Measurements from ENCODE around the gene STOX2.

STOX2 gene, protein sequence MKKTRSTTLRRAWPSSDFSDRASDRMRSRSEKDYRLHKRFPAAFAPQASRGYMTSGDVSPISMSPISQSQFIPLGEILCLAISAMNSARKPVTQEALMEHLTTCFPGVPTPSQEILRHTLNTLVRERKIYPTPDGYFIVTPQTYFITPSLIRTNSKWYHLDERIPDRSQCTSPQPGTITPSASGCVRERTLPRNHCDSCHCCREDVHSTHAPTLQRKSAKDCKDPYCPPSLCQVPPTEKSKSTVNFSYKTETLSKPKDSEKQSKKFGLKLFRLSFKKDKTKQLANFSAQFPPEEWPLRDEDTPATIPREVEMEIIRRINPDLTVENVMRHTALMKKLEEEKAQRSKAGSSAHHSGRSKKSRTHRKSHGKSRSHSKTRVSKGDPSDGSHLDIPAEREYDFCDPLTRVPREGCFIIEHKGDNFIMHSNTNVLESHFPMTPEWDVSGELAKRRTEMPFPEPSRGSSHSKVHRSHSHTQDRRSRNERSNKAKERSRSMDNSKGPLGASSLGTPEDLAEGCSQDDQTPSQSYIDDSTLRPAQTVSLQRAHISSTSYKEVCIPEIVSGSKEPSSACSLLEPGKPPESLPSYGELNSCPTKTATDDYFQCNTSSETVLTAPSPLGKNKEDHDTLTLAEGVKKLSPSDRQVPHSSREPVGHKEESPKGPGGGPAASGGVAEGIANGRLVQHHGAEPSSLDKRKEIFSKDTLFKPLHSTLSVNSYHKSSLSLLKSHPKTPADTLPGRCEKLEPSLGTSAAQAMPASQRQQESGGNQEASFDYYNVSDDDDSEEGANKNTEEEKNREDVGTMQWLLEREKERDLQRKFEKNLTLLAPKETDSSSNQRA (N-terminal part only)

DNA sequence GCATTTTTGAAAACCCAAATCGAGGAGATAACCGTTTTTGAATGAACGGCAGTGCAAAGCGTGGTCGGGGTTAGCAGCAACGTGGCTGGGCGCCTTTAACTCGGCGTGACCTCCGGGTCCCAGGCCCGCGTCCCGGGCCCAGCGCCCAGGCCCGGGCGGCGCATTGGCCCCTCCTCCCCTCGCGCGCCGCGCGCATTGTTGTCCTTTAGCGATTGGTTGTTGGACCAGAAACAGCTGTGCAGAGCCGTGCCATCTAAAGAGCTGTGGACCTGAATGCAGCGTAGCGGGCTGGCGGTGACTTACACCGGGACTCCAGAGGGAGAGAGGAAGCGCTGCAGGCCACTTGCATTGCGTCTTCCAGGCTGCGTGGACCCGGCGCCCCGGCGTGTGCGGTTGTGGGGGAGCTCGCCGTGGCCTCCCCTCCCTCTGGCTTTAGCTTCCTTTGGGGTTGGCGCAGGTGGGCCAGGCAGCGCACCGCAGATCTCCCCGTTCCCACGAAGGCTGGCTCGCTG, at the start of gene STOX2:
Gene STOX2, plus strand, starts transcription at position 227 of the 512 bp plus-strand sequence. CDS start 1,484 bp downstream, outside the sequence.
- peak; percentile 16 for DNase-seq (ENCODE audit: low read depth)

DNA sequence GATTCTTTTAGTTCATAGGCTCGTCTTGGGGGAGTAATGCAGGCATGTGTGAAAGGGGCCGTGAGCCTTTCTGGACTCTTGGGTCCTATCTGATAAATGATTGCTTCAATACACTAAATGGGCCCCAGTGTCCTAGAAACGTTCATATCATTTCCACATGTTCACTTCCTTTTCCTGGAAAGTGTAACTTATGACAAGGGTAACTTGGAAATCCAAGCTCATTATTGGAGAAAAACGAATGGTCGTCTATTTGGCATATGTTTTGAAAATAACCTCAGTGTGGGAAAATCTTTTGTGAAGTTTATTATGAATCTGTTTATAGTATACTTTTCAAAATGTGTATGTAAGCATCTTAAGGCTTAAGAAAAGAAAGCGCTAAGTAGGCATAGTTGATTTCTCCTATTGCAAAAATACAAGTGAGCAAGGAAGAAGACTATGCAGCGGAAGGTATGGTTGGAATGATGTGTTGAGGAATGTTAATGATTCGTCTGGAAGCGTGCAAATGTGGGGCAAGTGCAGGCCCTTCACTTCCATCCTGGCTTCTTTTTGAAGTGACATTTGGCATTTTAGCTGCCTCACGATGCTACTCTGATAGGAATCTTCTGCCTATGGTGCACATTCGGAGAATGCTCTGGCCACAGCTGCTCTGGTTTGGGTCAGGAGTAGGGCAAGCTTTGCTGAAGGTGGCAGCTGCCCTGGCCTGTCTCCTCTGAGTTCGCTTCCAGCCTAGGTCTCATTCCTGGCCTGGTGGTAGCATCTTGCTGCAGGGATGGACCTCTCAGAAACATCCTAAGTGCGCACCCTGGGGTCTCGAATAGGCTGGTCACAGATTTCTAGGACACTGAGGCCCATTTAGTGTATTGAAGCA, 49.5 kb upstream of the STOX2 start:
- no peak for DNase-seq (ENCODE audit: low read depth)

DNA sequence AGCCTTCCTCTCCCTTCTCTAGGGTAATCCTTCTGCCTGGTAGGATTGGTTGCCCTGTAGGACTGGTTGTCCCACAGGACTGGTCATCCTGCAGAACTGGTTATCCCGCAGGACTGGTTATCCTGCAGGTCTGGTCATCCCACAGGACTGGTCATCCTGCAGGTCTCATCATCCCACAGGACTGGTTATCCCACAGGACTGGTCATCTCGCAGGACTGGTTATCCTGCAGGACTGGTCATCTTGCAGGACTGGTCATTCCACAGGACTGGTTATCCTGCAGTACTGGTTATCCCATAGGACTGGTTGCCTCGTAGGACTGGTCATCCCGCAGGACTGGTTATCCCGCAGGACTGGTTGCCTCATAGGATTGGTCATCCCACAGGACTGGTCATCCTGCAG, 48.1 kb upstream of the STOX2 start:
- no peak for DNase-seq (ENCODE audit: low read depth)

DNA sequence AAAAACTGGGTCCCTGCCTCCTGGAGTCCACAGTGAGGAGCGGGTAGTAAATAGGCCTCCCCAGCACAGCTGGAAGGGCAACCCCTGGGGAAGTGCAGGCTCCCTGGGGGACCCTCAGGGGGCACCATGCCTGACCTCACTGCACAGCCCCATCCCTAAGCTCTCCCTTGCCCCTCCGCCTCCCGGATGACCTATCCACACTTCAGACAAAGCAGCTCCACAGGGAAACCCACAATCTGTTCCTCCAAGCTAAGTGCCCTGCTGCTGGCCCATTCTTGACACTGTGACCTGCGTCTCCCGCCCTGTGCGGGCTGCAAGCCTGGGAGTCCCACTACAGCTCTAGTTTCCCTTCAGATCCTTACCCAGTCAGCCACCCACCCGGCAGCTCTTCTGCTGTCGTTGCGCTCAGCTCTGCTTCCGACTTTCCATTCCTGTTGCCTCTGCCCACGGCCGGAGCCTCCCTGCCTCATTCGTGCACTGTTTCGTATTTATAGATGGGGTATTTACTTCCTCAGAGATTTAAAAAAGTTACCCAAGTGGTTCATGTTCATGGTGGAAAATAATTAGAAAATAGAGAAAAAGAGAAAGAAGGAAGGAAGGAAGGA, 47.0 kb upstream of the STOX2 start:
- DNase-seq (ENCODE audit: low read depth): no peak

DNA sequence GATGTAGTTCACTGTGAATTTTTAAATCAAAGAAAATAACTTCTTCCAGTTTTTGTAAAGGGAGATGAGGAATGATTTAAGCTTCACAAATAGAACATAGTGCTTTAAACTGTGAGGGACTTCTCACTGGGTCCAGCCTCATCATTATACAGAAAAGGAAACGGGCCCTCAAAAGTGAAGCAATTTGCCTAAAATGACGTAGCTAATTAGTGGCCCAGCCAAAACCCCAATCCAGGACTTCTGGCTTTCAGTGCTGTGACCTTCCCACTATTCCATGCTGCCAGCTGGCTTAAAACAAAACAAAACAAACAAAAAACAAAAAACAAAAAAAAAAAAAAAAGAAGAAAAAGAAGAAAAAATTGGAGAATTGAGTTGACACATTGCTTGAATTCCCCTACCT, 45.0 kb upstream of the STOX2 start:
- DNase-seq (ENCODE audit: low read depth): no peak

DNA sequence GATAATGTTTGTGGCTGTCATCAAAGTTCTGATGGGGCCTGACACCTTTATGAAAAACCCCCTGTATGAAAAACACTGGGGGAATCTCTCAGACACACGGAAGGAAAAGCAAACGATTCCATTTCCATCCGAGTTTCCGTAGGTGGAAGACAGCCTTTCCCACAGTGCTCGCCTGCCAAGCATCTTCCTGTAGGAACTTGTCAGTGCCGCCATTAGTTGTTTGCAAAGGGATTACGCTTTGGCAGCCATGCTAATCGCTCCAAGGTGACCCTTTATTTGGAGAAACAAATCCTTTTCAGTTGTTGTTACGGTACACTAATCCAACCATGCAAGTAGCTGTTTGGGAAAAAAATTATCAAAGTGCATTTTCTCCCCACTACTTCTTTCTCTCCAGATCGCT, 44.4 kb upstream of the STOX2 start:
- no peak for DNase-seq (ENCODE audit: low read depth)

DNA sequence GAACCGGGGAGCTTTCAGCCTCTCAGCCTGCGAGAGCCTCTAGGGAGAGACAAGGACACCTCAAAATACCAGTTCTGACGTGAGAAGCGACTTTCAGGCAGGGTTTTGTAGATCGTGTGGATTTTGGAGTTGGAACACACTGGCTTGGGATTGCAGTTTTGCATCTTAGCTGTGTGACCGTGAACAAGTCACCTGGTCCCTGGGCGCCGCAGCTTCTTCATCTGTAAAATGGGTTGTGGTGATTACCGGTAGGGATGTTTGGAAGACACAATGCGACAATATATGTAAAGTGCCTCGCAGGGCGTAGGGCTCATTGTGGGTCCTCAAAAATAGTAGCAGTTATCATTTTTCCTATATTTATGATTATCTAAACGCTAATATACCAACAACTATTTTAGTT, 43.7 kb upstream of the STOX2 start:
- DNase-seq (ENCODE audit: low read depth): no peak

DNA sequence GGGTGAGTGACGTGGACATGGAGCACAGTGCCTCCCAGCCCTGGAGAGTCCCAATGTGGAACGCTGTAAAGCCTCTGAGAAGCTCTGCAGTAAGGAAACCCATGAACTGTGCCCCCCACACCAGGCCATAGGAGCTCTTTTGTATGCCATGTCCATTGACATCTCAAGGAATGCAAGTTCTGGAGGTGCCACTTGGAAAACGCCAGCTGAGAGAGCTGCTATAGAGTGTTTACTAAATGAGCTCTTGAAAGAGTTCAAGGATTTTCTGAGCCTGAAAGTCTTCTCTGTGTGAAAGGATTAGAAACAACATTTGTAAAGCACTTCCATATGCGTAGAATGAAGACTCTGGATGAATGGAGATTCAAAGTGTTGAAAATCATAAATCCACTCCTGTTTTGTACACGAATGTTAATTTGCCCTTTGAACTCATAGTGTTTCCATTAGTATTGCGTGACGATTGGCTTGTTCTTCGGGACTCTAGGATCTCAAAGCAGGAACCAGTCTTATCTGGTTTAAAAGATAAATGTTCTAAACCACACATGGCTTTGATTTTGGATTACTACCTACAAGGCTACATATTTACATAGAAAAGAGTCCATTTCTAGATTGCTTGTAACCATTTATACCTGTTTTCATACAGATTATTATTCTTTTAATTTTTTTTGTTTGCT, 41.8 kb upstream of the STOX2 start:
- DNase-seq (ENCODE audit: low read depth): no peak

DNA sequence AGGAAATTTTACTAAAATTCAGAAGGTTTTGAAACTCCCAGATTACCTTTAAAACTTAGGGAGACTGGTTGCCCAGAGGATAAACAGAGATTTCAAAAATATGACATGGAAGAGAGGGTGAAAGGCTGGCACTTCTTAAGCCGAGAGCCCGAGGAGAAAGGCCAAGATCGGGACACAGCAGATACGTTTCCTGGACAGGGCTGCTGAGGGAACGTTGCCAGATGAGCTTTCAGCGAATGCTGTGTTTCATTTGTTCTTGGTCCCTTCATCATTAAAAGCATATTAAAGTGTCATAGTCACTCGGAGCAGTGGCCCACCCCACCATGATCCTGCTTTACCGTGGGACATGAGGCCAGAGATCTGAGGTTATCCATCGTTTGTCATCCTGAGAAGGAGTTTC, 37.9 kb upstream of the STOX2 start:
- no peak for DNase-seq (ENCODE audit: low read depth)

DNA sequence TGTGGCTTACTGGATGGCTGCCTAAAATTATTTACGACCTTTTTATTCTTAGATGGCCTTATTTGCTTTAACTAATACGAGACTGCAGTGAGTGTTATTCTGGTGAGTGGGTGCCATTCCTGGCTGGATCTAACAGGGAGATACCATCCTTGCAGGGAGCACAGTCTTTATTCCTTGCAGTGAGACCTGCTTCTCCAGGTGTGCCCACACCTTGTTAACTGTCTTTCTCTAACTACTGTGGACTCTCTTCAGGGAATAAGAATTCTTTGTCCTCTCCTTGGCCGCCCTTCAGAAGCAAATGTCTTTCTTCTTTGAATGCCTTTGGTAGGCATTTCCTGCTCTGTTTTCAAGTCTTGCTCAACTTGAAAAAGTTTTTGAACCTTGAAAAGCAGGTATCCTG, 34.1 kb upstream of the STOX2 start:
- no peak for DNase-seq (ENCODE audit: low read depth)

DNA sequence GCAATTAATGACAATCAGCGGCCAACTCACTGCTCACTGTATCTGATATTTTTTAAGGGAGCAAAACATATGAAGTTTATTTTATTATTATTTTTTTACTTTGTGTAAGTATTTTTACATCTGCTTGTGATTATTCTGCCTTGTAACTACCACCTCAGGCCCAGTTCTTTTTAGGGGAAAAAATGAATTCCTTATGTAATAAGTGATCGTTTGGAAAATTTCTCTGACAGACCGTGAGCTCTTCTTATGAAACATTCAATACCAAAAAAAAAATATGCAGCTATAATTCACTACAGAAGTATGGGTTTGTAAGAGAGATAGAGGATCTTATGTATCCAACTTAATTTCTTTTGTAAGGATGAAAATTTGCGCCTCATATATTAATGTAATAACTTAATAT, 33.5 kb upstream of the STOX2 start:
- DNase-seq (ENCODE audit: low read depth): no peak

DNA sequence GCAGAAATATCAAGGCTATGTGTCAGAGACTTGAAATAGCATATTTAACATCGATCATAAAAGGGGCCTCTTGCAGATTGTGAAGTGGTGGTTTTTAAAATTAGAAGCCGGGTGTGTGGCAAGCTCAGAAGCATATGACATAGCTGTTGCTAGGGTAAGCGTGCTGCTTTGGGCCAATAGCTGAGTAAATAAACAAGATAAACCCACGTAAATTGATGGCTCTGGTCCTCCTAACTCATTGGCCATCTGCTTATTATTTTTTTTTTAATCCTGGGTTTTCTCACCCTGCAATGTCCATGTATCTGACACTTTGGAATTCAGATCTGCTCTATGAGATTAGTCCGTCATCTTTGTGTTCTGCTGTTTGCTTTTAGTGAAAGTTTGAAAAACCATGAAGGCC, 32.6 kb upstream of the STOX2 start:
- peak; percentile 3 for DNase-seq (ENCODE audit: low read depth)

DNA sequence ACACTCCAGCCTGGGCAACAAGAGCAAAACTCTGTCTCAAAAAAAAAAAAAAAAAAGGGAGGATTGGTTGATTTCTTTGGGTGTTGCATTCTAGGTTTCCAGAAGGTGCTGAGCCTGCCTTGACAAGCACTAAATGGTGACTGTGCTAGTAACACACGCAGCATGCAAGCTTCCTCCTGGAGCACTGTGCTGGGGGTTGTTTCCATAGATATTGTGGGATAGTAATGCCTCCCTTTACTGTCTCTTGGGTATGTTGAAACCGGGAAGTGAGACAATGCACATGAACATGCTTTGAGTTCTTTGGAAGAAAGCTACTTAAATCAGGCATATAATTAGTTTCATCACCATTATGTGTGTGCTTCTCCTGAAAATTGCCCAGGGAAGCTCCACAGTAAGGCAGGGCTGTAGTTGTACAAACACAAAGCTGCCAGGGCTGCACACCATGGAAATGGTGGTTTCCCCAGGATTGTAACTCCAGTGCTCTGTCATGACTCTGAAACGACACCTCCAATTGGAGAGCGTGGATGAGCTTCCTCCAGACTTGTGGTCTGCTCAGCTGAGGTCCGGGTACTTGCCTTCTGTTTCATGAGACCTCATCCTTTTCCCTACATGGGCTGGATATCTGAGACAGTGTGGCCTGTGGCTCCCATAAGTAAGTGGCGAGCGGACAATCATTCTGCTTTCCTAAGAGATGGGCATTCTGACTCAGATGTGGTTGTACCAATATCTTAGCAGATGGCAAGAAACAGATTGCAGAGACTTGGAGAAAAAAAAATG, 31.5 kb upstream of the STOX2 start:
- DNase-seq (ENCODE audit: low read depth): no peak

DNA sequence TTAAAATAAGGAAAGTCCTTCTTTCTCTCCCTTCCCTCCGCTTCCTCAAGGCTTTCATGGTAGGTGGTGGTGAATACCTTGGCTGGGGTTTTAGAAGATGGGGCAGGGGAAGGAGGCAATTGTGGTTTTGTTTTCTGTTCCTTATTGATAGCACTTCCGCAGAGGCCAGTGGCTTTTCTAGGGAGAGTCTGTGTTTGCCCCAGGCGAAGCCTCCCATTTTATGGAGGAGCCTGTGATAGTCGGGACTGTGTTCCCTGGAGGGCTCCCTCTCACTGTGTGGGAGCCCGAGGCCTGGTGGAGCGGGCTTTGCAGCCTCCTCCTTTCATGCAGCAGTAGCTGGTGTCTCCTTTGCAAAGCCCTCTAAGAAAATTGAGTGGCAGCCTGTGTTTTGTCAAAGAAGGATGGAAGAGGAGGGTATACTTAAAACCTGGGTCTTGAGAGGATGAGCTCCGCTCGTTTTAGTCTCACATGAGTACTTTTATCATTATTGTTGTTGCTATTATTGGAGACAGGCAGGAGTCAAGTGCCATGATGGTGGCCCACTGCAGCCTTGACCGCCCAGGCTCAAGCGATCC, 29.8 kb upstream of the STOX2 start:
- DNase-seq (ENCODE audit: low read depth): no peak

DNA sequence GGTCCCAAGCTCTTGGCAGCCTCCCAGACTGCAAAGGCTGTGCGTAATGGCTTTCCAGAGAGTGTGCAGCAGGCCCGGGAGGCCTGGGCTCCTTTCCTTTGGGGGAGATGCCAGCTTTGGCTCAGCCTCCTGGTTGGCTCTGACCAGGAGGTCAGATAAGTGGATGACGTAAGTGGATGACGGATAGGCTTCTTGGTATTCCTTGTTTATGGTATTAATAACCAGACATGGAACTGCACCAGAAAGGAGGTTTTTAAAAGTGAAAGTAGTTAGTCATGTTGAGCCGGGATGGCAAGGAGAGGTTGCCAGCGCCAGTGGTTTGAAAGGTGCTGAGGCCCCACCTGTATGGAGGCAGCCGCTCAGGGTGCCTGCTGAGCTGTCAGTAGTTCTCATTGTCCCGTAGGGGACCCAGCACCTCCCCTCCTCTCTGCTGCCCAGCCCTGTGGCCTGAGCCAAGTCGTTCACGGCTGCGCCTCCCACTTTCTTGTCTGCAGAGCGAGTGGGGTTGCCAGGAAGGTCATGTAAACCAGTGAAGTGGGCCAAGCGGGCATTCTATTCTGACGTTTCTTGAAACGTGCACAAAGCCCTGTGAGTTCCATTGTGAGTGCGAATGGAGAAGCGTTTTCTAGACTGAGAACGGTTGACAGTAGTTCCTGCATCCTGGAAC, 28.7 kb upstream of the STOX2 start:
- DNase-seq (ENCODE audit: low read depth): peak; percentile 65

DNA sequence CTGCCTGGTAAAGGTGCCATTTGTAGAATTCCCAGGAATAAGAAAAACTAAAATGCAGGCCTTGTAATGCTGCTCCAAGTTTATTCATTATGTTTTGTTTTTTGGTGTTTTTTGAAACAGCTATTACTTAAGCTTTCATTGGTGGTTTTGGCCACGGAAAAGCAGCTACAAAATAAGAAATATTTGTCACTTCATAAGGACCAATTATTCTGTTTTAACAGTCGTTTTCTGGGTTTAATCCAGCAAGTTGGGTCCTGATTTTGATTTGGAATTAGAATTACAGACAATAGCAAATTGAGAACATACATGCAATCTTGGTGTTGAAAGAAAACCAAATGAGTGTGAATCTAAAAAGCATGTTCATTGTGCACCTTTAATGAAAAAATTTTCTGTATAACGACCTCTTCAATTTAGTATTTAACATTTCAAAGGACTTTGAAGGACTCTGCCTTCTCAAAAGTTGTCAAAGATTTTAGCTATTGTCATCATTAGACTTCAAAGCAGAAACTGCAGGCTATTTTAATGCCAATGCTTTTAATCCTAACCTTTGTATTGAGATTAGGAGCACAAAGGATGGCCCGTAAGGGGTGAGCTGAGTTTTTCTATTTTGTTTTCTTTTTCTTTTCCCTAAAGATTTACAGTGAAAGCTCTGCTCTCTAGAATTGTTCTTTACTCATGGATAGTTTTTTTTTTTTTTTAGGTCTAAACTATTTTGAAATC, 26.7 kb upstream of the STOX2 start:
- DNase-seq (ENCODE audit: low read depth): no peak

DNA sequence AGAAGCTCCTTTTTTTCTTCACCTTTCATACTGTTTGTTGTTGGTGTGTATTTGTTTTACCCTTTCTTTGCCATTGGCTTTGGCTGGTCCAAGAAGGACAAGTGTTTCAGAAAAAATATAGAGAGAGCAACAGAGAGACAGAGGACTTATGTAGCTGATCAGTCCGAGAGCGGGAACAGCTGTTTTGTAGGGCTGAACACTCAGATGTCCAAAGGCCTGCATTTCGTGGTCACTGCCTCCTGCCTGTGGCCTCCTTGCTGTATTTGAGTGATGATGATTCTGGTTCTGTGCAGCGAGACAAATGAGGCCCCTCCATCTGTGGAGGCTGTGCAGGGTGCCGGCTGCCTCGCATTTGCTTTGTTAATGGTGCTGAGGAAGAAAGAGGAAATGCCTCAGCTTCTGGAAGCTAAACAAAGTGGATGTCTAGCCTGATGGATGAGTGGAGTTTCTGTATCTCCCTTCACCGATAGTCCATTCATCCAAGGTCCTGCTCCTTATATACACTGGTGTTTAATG, 19.8 kb upstream of the STOX2 start:
- no peak for DNase-seq (ENCODE audit: low read depth)

DNA sequence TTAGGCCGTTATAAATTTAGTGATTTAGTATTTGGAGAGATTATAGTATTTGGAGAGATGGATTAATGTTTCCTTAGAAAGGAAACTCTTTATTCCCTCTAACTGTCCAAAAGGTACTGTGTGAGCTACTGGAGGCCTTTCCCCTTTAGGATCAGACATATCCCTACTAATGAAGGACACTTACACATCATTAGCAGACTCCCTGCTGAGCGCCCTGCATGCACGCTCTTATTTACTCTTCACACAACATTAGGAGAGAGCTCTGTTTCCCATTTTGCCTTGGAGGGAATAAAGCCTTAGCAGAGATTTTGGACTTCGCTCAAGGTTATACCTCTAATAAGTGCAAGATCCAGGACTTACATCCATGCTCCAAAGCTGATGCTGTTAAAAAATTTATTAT, 17.8 kb upstream of the STOX2 start:
- DNase-seq (ENCODE audit: low read depth): no peak

DNA sequence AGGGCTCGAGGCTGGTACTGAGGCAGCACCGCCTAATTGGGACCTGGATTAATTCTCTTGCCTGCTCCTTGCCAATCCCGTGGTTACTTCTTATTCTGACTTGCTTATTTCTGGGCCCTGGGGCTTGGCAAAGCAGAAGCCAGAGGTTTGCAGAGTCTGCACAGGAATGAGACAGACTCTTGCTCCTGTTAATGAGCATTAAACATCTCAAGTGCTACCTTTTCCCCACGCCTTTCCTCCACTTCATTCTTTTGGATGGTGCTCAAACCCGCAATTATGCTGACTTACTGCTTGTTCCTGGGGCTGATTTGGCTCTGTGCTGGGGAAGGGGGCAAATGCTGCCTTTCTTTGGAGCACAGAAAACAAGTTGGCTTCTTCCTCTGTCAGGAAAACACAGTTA, 16.5 kb upstream of the STOX2 start:
- DNase-seq (ENCODE audit: low read depth): no peak

All from iris pigment epithelial cell (primary cell).